IMR-90 (cell line): ENCODE data around the gene ZNF277. TPM values are rescaled to one million over a fixed set of nuclear protein-coding genes. Genes with fewer than 3 reads are reported as not detected.

Experiments used
- ATAC-seq: fragments of 200-7000 bp; cut with Tn5 transposase; 2 replicates; pipeline ENCODE4 v1.9.1; 2020; ENCODE audit warnings: low read depth, mild to moderate bottlenecking, moderate library complexity
- BruUV-seq: library from RNA; stranded (reverse); fragments of 400-500 nt; replicated peaks from 2 replicates; lab custom pipeline; 2021; lab: Mats Ljungman, UMichigan
- CTCF ChIA-PET: fragments of 300-600 bp; formaldehyde crosslinking; extraction: SDS; loops from one replicate; lab custom pipeline; 2021; ENCODE audit warnings: antibody characterized with exemption; lab: Yijun Ruan, JAX
- POLR2A ChIA-PET: fragments of 300-600 bp; sonication (Branson Sonifier 250); formaldehyde crosslinking; loops from one replicate; lab custom pipeline; 2022; ENCODE audit warnings: antibody characterized with exemption; ENCODE audit not compliant: unreplicated experiment; lab: Charles Lee
- DNase-seq: peaks from one replicate; pipeline ENCODE4 v3.0.0; 2013
- H2AFZ ChIP-seq: replicated peaks from 2 replicates; pipeline ENCODE3; 2013; ENCODE audit warnings: low read length, mild to moderate bottlenecking; ENCODE audit not compliant: poor library complexity
- H2AK5ac ChIP-seq: 2 replicates; pipeline ENCODE4 v1.6.1; 2013; ENCODE audit warnings: low read depth, low read length, inconsistent platforms
- H2AK9ac ChIP-seq: replicated peaks from 2 replicates; pipeline ENCODE3; 2013; ENCODE audit warnings: mild to moderate bottlenecking, low read depth, low read length, moderate library complexity; ENCODE audit not compliant: poor library complexity
- H2BK120ac ChIP-seq: 2 replicates; pipeline ENCODE4 v1.6.1; 2013; ENCODE audit warnings: low read depth, low read length, inconsistent platforms
- H2BK15ac ChIP-seq: 3 replicates; pipeline ENCODE4 v1.6.1; 2013; ENCODE audit warnings: low read depth, low read length, inconsistent platforms
- H2BK20ac ChIP-seq: 2 replicates; pipeline ENCODE4 v1.6.1; 2013; ENCODE audit warnings: low read depth, mild to moderate bottlenecking, inconsistent platforms, low read length, moderate library complexity
- H2BK5ac ChIP-seq: 2 replicates; pipeline ENCODE4 v1.6.1; 2013; ENCODE audit warnings: mild to moderate bottlenecking, low read depth, low read length, inconsistent platforms; ENCODE audit not compliant: poor library complexity, severe bottlenecking
- H3K14ac ChIP-seq: replicated peaks from 2 replicates; pipeline ENCODE4 v1.6.1; 2013; ENCODE audit warnings: low read depth, low read length, inconsistent platforms
- H3K18ac ChIP-seq: 2 replicates; pipeline ENCODE4 v1.6.1; 2013; ENCODE audit warnings: low read depth, low read length, control low read depth
- H3K23ac ChIP-seq: 2 replicates; pipeline ENCODE4 v1.6.1; 2013; ENCODE audit warnings: low read depth, low read length, inconsistent platforms
- H3K27ac ChIP-seq: 2 replicates; pipeline ENCODE4 v1.5.1; 2013; ENCODE audit warnings: mild to moderate bottlenecking, control low read depth, low read length; ENCODE audit not compliant: insufficient read depth
- H3K27me3 ChIP-seq: 2 replicates; pipeline ENCODE4 v1.6.1; 2013; ENCODE audit warnings: low read length; ENCODE audit not compliant: control insufficient read depth, insufficient read depth
- H3K36me3 ChIP-seq: 2 replicates; pipeline ENCODE4 v1.6.1; 2013; ENCODE audit warnings: low read length, mixed read lengths; ENCODE audit not compliant: control insufficient read depth, insufficient read depth
- H3K4ac ChIP-seq: 2 replicates; pipeline ENCODE4 v1.6.1; 2013; ENCODE audit warnings: low read depth, low read length, inconsistent platforms
- H3K4me1 ChIP-seq: 2 replicates; pipeline ENCODE4 v1.6.1; 2013; ENCODE audit warnings: low read length, mixed read lengths; ENCODE audit not compliant: control insufficient read depth, insufficient read depth
- H3K4me2 ChIP-seq: 2 replicates; pipeline ENCODE4 v1.6.1; 2013; ENCODE audit warnings: low read depth, mild to moderate bottlenecking, control low read depth, low read length, moderate library complexity
- H3K4me3 ChIP-seq: 2 replicates; pipeline ENCODE4 v1.5.1; 2013; ENCODE audit warnings: low read depth, mild to moderate bottlenecking, control low read depth, low read length, moderate library complexity; ENCODE audit not compliant: insufficient read depth
- H3K56ac ChIP-seq: 2 replicates; pipeline ENCODE4 v1.6.1; 2013; ENCODE audit warnings: low read length, inconsistent platforms; ENCODE audit not compliant: insufficient read depth; ENCODE audit errors: extremely low read depth
- H3K79me1 ChIP-seq, 2 experiments: 2 replicates each; pipeline ENCODE4 v1.6.1; 2013; ENCODE audit warnings: low read length in 2 of 2, inconsistent platforms in 1 of 2, low read depth in 1 of 2
- H3K9ac ChIP-seq: 2 replicates; pipeline ENCODE4 v1.6.1; 2013; ENCODE audit warnings: low read depth, low read length, control low read depth
- H3K9me1 ChIP-seq: 2 replicates; pipeline ENCODE4 v1.6.1; 2013; ENCODE audit warnings: low read length, inconsistent platforms; ENCODE audit not compliant: insufficient read depth
- H3K9me3 ChIP-seq: 2 replicates; pipeline ENCODE4 v1.6.1; 2013; ENCODE audit warnings: low read length; ENCODE audit not compliant: control insufficient read depth, insufficient read depth
- H4K20me1 ChIP-seq: 2 replicates; pipeline ENCODE4 v1.6.1; 2013; ENCODE audit warnings: low read length, inconsistent platforms; ENCODE audit not compliant: insufficient read depth
- H4K5ac ChIP-seq: 2 replicates; pipeline ENCODE4 v1.6.1; 2013; ENCODE audit warnings: mild to moderate bottlenecking, low read depth, low read length, control low read depth
- H4K8ac ChIP-seq, 2 experiments: 2 replicates each; pipeline ENCODE4 v1.6.1; 2013; ENCODE audit warnings: low read depth in 2 of 2, low read length in 2 of 2, control low read depth in 1 of 2, inconsistent platforms in 1 of 2
- H4K91ac ChIP-seq: 2 replicates; pipeline ENCODE4 v1.6.1; 2013; ENCODE audit warnings: low read depth, low read length, inconsistent platforms; ENCODE audit not compliant: insufficient read depth
- BHLHE40 ChIP-seq: fragments of 150-350 bp; IDR thresholded peaks from 2 replicates; pipeline ENCODE4 v1.6.1; 2016; ENCODE audit warnings: mild to moderate bottlenecking, low read depth, low read length
- CEBPB ChIP-seq: IDR thresholded peaks from 2 replicates; pipeline ENCODE4 v1.6.1; 2012; ENCODE audit warnings: low read depth, low read length, improper control_type of control experiment
- CHD1 ChIP-seq: IDR thresholded peaks from 2 replicates; pipeline ENCODE4 v1.6.1; 2012; ENCODE audit warnings: low read depth, low read length, improper control_type of control experiment
- CTCF ChIP-seq: conservative IDR thresholded peaks from 2 replicates; pipeline ENCODE4 v1.5.1; 2012; ENCODE audit warnings: mild to moderate bottlenecking, low read depth, low read length, improper control_type of control experiment
- ELK1 ChIP-seq: fragments of 150-350 bp; IDR thresholded peaks from 2 replicates; pipeline ENCODE4 v1.6.1; 2016; ENCODE audit warnings: low read depth, mild to moderate bottlenecking, low read length, moderate library complexity, borderline replicate concordance
- FOS ChIP-seq: fragments of 150-350 bp; IDR thresholded peaks from 2 replicates; pipeline ENCODE4 v1.6.1; 2016; ENCODE audit warnings: low read depth, low read length
- MAFK ChIP-seq: IDR thresholded peaks from 2 replicates; pipeline ENCODE4 v1.6.1; 2012; ENCODE audit warnings: low read depth, low read length, improper control_type of control experiment
- MAZ ChIP-seq: IDR thresholded peaks from 2 replicates; pipeline ENCODE4 v1.6.1; 2012; ENCODE audit warnings: low read depth, mild to moderate bottlenecking, low read length, improper control_type of control experiment, moderate library complexity, borderline replicate concordance
- MXI1 ChIP-seq: IDR thresholded peaks from 2 replicates; pipeline ENCODE4 v1.6.1; 2012; ENCODE audit warnings: low read depth, mild to moderate bottlenecking, low read length, moderate library complexity, borderline replicate concordance
- NFE2L2 ChIP-seq: fragments of 150-350 bp; IDR thresholded peaks from 2 replicates; pipeline ENCODE4 v1.6.1; 2016; ENCODE audit warnings: low read depth, mild to moderate bottlenecking, low read length
- POLR2A ChIP-seq: IDR thresholded peaks from 2 replicates; pipeline ENCODE4 v1.6.1; 2012; ENCODE audit warnings: mild to moderate bottlenecking, low read depth, low read length
- RAD21 ChIP-seq: IDR thresholded peaks from 2 replicates; pipeline ENCODE4 v1.6.1; 2012; ENCODE audit warnings: low read length, improper control_type of control experiment
- RCOR1 ChIP-seq: IDR thresholded peaks from 2 replicates; pipeline ENCODE4 v1.6.1; 2012; ENCODE audit warnings: mild to moderate bottlenecking, low read length, improper control_type of control experiment; ENCODE audit not compliant: insufficient replicate concordance
- RFX5 ChIP-seq: IDR thresholded peaks from 2 replicates; pipeline ENCODE4 v1.8.0; 2012; ENCODE audit warnings: low read depth, mild to moderate bottlenecking, low read length, moderate library complexity
- SMC3 ChIP-seq: fragments of 150-350 bp; IDR thresholded peaks from 2 replicates; pipeline ENCODE4 v1.6.1; 2016; ENCODE audit warnings: low read depth, mild to moderate bottlenecking, antibody characterized with exemption, low read length, moderate library complexity
- WGBS, 2 experiments: methylation state at CpG; one replicate each; pipeline versions ENCODE4 v1.1.5 to v1.1.7; 2013; ENCODE audit warnings: missing lambda C conversion rate in 2 of 2; ENCODE audit not compliant: insufficient read length in 1 of 2; ENCODE audit errors: extremely low coverage in 2 of 2; 5-methylcytosine and 5-hydroxymethylcytosine counted together
- dilution Hi-C: fragments of 300-500 bp; cut with HindIII; formaldehyde crosslinking; loops from one replicate; pipeline ENCODE4 v1.14.3; 2018; ENCODE audit warnings: low sequenced_read_pairs; ENCODE audit not compliant: unreplicated experiment
- in situ Hi-C: fragments of 300-500 bp; cut with MboI; formaldehyde crosslinking; loops from 3 replicates; pipeline ENCODE4 v1.14.3; 2019; ENCODE audit warnings: low sequenced_read_pairs, inconsistent platforms, mixed read lengths
- intact Hi-C: fragments of 100-400 bp; cut with micrococcal nuclease; formaldehyde crosslinking; loops from 2 replicates; pipeline ENCODE4 v1.10.0; 2022
- polyA plus RNA-seq, 3 experiments: library from polyadenylated mRNA; depleted of rRNA; stranded (reverse); fragments of >200 nt; gene quantifications; 2 replicates each; pipeline ENCODE4 v1.2.3, GENCODE V29; 2012; ENCODE audit warnings: low replicate concordance in 1 of 3
- total RNA-seq: library from RNA; depleted of rRNA; stranded (reverse); fragments of >200 nt; gene quantifications from 2 replicates; pipeline ENCODE4 v1.2.3, GENCODE V29; 2012
- TF ChIP-seq, protein P1 (sequence below): fragments of 150-350 bp; IDR thresholded peaks from 2 replicates; pipeline ENCODE4 v1.6.1; 2017; ENCODE audit warnings: mild to moderate bottlenecking, antibody characterized with exemption, low read length, low read depth

Gene ZNF277
- total and polyA plus RNA-seq, 2 of the 4 experiments (the other 2 are of a cell fraction), result 7.3 to 21.3 TPM

- H3K23ac ChIP-seq, result no peak overlapping the region
- no peak overlapping the region for H2BK20ac ChIP-seq
- H3K14ac ChIP-seq, result no peak overlapping the region
- no peaks in the 10 kb centered on the region for H3K9me3 ChIP-seq
- no peak overlapping the region for H2BK15ac ChIP-seq
- no peak overlapping the region for H3K4me3 ChIP-seq
- H3K4ac ChIP-seq, result no peak overlapping the region; the same call in 1 of the 2 replicates
- no peak overlapping the region for H3K9ac ChIP-seq
- H4K8ac ChIP-seq, result no peak overlapping the region
- no peak overlapping the region for H2AFZ ChIP-seq
- TF ChIP-seq RFX5 (no peak), CHD1 (no peak), ELK1 (no peak), RCOR1 (no peak), MAZ (no peak), RAD21 (no peak), MAFK (no peak), NFE2L2 (no peak), POLR2A (no peak), MXI1 (no peak), FOS (no peak), CTCF (no peak), CEBPB (no peak), BHLHE40 (no peak), SMC3 (no peak)
- TF ChIP-seq, protein P1, sequence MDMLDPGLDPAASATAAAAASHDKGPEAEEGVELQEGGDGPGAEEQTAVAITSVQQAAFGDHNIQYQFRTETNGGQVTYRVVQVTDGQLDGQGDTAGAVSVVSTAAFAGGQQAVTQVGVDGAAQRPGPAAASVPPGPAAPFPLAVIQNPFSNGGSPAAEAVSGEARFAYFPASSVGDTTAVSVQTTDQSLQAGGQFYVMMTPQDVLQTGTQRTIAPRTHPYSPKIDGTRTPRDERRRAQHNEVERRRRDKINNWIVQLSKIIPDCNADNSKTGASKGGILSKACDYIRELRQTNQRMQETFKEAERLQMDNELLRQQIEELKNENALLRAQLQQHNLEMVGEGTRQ, result no peak
- H3K56ac ChIP-seq, result no peak overlapping the region; the same call in 1 of the 2 replicates
- H3K27me3 ChIP-seq, result no peaks in the 10 kb centered on the region
- in situ Hi-C loops, result no loop called here
- no peak overlapping the region for H3K27ac ChIP-seq
- H4K91ac ChIP-seq, result no peak overlapping the region
- no peak for ATAC-seq
- no peak for DNase-seq
- no peak overlapping the region for H2AK9ac ChIP-seq
- H2AK5ac ChIP-seq, result no peak overlapping the region
- ChIA-PET CTCF (interaction anchor here (1.5 kb wide), 1 partner anchor 10 kb away, joined by 4 read pairs; no protein-coding TSS in a partner anchor), POLR2A (no interaction called here)
- no peak overlapping the region for H4K5ac ChIP-seq
- H3K9me1 ChIP-seq, result no peaks in the 10 kb centered on the region
- H4K20me1 ChIP-seq, result peaks cover 7% of the 10 kb centered on the region; the same call in 1 of the 2 replicates
- no peaks in the 10 kb centered on the region for H3K4me1 ChIP-seq
- dilution Hi-C loops, result no loop called here
- WGBS, 2 experiments, result 100% methylated on average over 1 of the region's 7 CpGs; no CpG with 5 or more reads in 1 of the 2 experiments
- peaks cover 9 to 13% of the 10 kb centered on the region in 2 experiments; a peak in 3 of 4 replicates for H3K79me1 ChIP-seq
- intact Hi-C loops, result no loop called here
- H2BK120ac ChIP-seq, result no peak overlapping the region
- no peak overlapping the region for H2BK5ac ChIP-seq
- no peak overlapping the region for H3K4me2 ChIP-seq
- BruUV-seq, result no TSS peak
- H3K36me3 ChIP-seq, result no peaks in the 10 kb centered on the region
- no peak overlapping the region for H3K18ac ChIP-seq
Observed at GRCh38 chr7:112272921-112273561, 66.5 kb downstream of the ZNF277 start.
